Neural cell (in vitro differentiated cells): Measurements from ENCODE around the gene ORC6. TPM values are rescaled to one million over a fixed set of nuclear protein-coding genes. Genes with fewer than 3 reads are reported as not detected.

Experiments used
- H2AFZ ChIP-seq: fragments of 200-600, 300-800 bp; sonication (generic), shearing (Covaris generic); 2 replicates; pipeline ENCODE4 v1.6.0; 2014; ENCODE audit warnings: low read depth, mild to moderate bottlenecking, antibody characterized with exemption, low read length, moderate library complexity
- H3F3A ChIP-seq: fragments of 200-600 bp; shearing (Covaris generic); 2 replicates; pipeline ENCODE4 v1.6.1; 2016; ENCODE audit warnings: mild to moderate bottlenecking, moderate library complexity, mixed read lengths, antibody characterized with exemption, low read length; ENCODE audit not compliant: insufficient read depth, poor library complexity, severe bottlenecking
- H3K27ac ChIP-seq: fragments of 200-600, 300-800 bp; sonication (generic), shearing (Covaris generic); 2 replicates; pipeline ENCODE4 v1.5.1; 2014; ENCODE audit warnings: mild to moderate bottlenecking, low read length, moderate library complexity
- H3K27me3 ChIP-seq: fragments of 300-800, 200-600 bp; sonication (generic), shearing (Covaris generic); 2 replicates; pipeline ENCODE4 v1.6.0; 2014; ENCODE audit warnings: mild to moderate bottlenecking, low read depth, low read length, moderate library complexity; ENCODE audit not compliant: insufficient read depth
- H3K36me3 ChIP-seq: fragments of 300-800, 200-600 bp; sonication (generic), shearing (Covaris generic); 2 replicates; pipeline ENCODE4 v1.5.1; 2014; ENCODE audit warnings: mild to moderate bottlenecking, antibody characterized with exemption, low read length, moderate library complexity; ENCODE audit not compliant: insufficient read depth
- H3K4me2 ChIP-seq: fragments of 300-800, 200-600 bp; sonication (generic), shearing (Covaris generic); 2 replicates; pipeline ENCODE4 v1.6.0; 2014; ENCODE audit warnings: mild to moderate bottlenecking, low read length
- H3K4me3 ChIP-seq: fragments of 300-800, 200-600 bp; sonication (generic), shearing (Covaris generic); 2 replicates; pipeline ENCODE4 v1.5.1; 2014; ENCODE audit warnings: mild to moderate bottlenecking, low read length, moderate library complexity
- H3K79me2 ChIP-seq: fragments of 200-600 bp; shearing (Covaris generic); replicated peaks from 2 replicates; pipeline ENCODE4 v1.6.0; 2014; ENCODE audit warnings: mild to moderate bottlenecking, low read length, moderate library complexity; ENCODE audit not compliant: insufficient read depth
- H3K9ac ChIP-seq: fragments of 300-800, 200-600 bp; sonication (generic), shearing (Covaris generic); 2 replicates; pipeline ENCODE4 v1.6.1; 2016; ENCODE audit warnings: mild to moderate bottlenecking, low read length, mixed read lengths
- H3K9me2 ChIP-seq: fragments of 200-600 bp; shearing (Covaris generic); 2 replicates; pipeline ENCODE4 v1.6.1; 2016; ENCODE audit warnings: mild to moderate bottlenecking, low read length, mixed read lengths; ENCODE audit not compliant: insufficient read depth
- H3K9me3 ChIP-seq: fragments of 200-600, 300-800 bp; sonication (generic), shearing (Covaris generic); 2 replicates; pipeline ENCODE4 v1.6.1; 2016; ENCODE audit warnings: mild to moderate bottlenecking, mixed run types, low read length, moderate library complexity, mixed read lengths
- H4K20me1 ChIP-seq: fragments of 200-600 bp; shearing (Covaris generic); 2 replicates; pipeline ENCODE4 v1.6.1; 2016; ENCODE audit warnings: mild to moderate bottlenecking, mixed run types; ENCODE audit not compliant: insufficient read depth
- CTCF ChIP-seq: fragments of 450-650 bp; IDR thresholded peaks from 2 replicates; pipeline ENCODE4 v1.5.1; 2014; ENCODE audit warnings: antibody characterized with exemption, mild to moderate bottlenecking, moderate library complexity; ENCODE audit not compliant: poor library complexity, severe bottlenecking
- EP300 ChIP-seq: fragments of 450-650 bp; conservative IDR thresholded peaks from 2 replicates; pipeline ENCODE4 v1.6.1; 2014; ENCODE audit warnings: antibody characterized with exemption, mild to moderate bottlenecking, moderate library complexity; ENCODE audit not compliant: poor library complexity, severe bottlenecking
- EZH2 ChIP-seq: fragments of 200-600, 300-800 bp; shearing (Covaris generic), sonication (generic); IDR thresholded peaks from 2 replicates; pipeline ENCODE4 v1.6.1; 2014; ENCODE audit warnings: antibody characterized with exemption, low read length, borderline replicate concordance, mild to moderate bottlenecking; ENCODE audit not compliant: insufficient read depth, poor library complexity, severe bottlenecking
- MXI1 ChIP-seq: fragments of 450-650 bp; conservative IDR thresholded peaks from 2 replicates; pipeline ENCODE4 v1.6.1; 2014; ENCODE audit warnings: antibody characterized with exemption, mild to moderate bottlenecking; ENCODE audit not compliant: poor library complexity, severe bottlenecking
- POLR2AphosphoS5 ChIP-seq: IDR thresholded peaks from 2 replicates; pipeline ENCODE4 v1.6.1; 2012
- RAD21 ChIP-seq: fragments of 450-650 bp; conservative IDR thresholded peaks from 2 replicates; pipeline ENCODE4 v1.6.1; 2014; ENCODE audit warnings: antibody characterized with exemption, mild to moderate bottlenecking, moderate library complexity
- REST ChIP-seq: IDR thresholded peaks from 2 replicates; pipeline ENCODE4 v1.6.1; 2012; ENCODE audit warnings: borderline replicate concordance
- SMC3 ChIP-seq: fragments of 450-650 bp; conservative IDR thresholded peaks from 2 replicates; pipeline ENCODE4 v1.6.1; 2014; ENCODE audit warnings: antibody characterized with exemption, mild to moderate bottlenecking, moderate library complexity; ENCODE audit not compliant: poor library complexity
- TAF1 ChIP-seq: IDR thresholded peaks from 2 replicates; pipeline ENCODE4 v1.6.1; 2012; ENCODE audit warnings: low read depth
- polyA plus RNA-seq: library from polyadenylated mRNA; depleted of rRNA; stranded (reverse); fragments of >200 nt; gene quantifications from 2 replicates; pipeline ENCODE4 v1.2.3, GENCODE V29; 2014

Gene ORC6
- polyA plus RNA-seq, 1 donor from 2014 or later: 26.8 TPM

GRCh38 chr16:46686815-46687473 is 2.5 kb upstream of the ORC6 start:
- H3K79me2 ChIP-seq: peaks cover 61% of the 10 kb centered on the region
- H3K27me3 ChIP-seq: no peaks in the 10 kb centered on the region
- peak overlapping the region; percentile 77 for H3K4me3 ChIP-seq
- no peaks in the 10 kb centered on the region for H3K9me3 ChIP-seq
- H4K20me1 ChIP-seq: no peaks in the 10 kb centered on the region
- H3K9ac ChIP-seq: no peak overlapping the region
- no peak overlapping the region for H3K27ac ChIP-seq
- no peak for TF ChIP-seq CTCF
- TF ChIP-seq EP300: no peak
- no peak for TF ChIP-seq REST
- TF ChIP-seq POLR2AphosphoS5: no peak
- no peak for TF ChIP-seq EZH2
- no peak for TF ChIP-seq SMC3
- H3K4me2 ChIP-seq: peak overlapping the region; percentile 76
- no peaks in the 10 kb centered on the region for H3K36me3 ChIP-seq
- no peak overlapping the region for H2AFZ ChIP-seq
- H3F3A ChIP-seq: no peaks in the 10 kb centered on the region
- no peaks in the 10 kb centered on the region for H3K9me2 ChIP-seq

GRCh38 chr16:46687486-46687885 is 2.0 kb upstream of the ORC6 start:
- H3K9me3 ChIP-seq: no peaks in the 10 kb centered on the region
- peak overlapping the region; percentile 90 for H3K27ac ChIP-seq
- peaks cover 66% of the 10 kb centered on the region for H3K79me2 ChIP-seq
- H4K20me1 ChIP-seq: no peaks in the 10 kb centered on the region
- no peaks in the 10 kb centered on the region for H3K36me3 ChIP-seq
- H3K4me2 ChIP-seq: peak overlapping the region; percentile 76
- TF ChIP-seq MXI1 (no peak), REST (no peak), EZH2 (no peak), EP300 (no peak), TAF1 (no peak), POLR2AphosphoS5 (no peak), SMC3 (no peak), RAD21 (no peak), CTCF (no peak)
- H3K27me3 ChIP-seq: no peaks in the 10 kb centered on the region
- H3K4me3 ChIP-seq: peak overlapping the region; percentile 77
- no peak overlapping the region for H2AFZ ChIP-seq
- peak overlapping the region; percentile 92 for H3K9ac ChIP-seq
- no peaks in the 10 kb centered on the region for H3K9me2 ChIP-seq
- H3F3A ChIP-seq: no peaks in the 10 kb centered on the region
